SH-SY5Y (cell line): ENCODE measurements around the gene PACSIN3.

Experiments
- GATA2 ChIP-seq: IDR thresholded peaks from 2 replicates; pipeline ENCODE4 v1.6.1; 2011; ENCODE audit warnings: mild to moderate bottlenecking, low read depth, low read length
- GATA3 ChIP-seq: IDR thresholded peaks from 2 replicates; pipeline ENCODE4 v1.6.1; 2011; ENCODE audit warnings: low read depth, mild to moderate bottlenecking, low read length, moderate library complexity

- TF ChIP-seq GATA2 (no peak), GATA3 (no peak)
Observed at GRCh38 chr11:47182380-47182779, 3.9 kb downstream of the PACSIN3 start.
